Fibroblast of villous mesenchyme (primary cell): ENCODE measurements around the gene ZNF407. TPM values are rescaled to one million over a fixed set of nuclear protein-coding genes. Genes with fewer than 3 reads are reported as not detected.
"Not testable (repeated sequence)": the region's sequence is repeated elsewhere in the genome, so short reads cannot be mapped to it uniquely, and the experiment has no call there.

Source experiments
- DNase-seq: peaks from one replicate; pipeline ENCODE4 v3.0.0-alpha.2; 2010; ENCODE audit warnings: low read depth
- H3K4me3 ChIP-seq: 2 replicates; pipeline ENCODE4 v1.5.1; 2011; ENCODE audit warnings: low read depth, mild to moderate bottlenecking, low read length
- total RNA-seq: library from RNA; depleted of rRNA; stranded (reverse); fragments of >200 nt; gene quantifications from 2 replicates; pipeline ENCODE4 v1.2.3, GENCODE V29; 2012
- TF ChIP-seq, protein P1 (sequence below): IDR thresholded peaks from 2 replicates; pipeline ENCODE4 v1.5.1; 2012; ENCODE audit warnings: low read depth, mild to moderate bottlenecking, low read length; ENCODE audit not compliant: insufficient read depth

Gene ZNF407
- total RNA-seq, 1 donor = 22.0 TPM

GRCh38 chr18:75075016-75075305 is 477.3 kb downstream of the ZNF407 start:
- TF ChIP-seq, protein P1, sequence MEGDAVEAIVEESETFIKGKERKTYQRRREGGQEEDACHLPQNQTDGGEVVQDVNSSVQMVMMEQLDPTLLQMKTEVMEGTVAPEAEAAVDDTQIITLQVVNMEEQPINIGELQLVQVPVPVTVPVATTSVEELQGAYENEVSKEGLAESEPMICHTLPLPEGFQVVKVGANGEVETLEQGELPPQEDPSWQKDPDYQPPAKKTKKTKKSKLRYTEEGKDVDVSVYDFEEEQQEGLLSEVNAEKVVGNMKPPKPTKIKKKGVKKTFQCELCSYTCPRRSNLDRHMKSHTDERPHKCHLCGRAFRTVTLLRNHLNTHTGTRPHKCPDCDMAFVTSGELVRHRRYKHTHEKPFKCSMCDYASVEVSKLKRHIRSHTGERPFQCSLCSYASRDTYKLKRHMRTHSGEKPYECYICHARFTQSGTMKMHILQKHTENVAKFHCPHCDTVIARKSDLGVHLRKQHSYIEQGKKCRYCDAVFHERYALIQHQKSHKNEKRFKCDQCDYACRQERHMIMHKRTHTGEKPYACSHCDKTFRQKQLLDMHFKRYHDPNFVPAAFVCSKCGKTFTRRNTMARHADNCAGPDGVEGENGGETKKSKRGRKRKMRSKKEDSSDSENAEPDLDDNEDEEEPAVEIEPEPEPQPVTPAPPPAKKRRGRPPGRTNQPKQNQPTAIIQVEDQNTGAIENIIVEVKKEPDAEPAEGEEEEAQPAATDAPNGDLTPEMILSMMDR = no peak
- no peak overlapping the region for H3K4me3 ChIP-seq
- no peak for DNase-seq

DNA sequence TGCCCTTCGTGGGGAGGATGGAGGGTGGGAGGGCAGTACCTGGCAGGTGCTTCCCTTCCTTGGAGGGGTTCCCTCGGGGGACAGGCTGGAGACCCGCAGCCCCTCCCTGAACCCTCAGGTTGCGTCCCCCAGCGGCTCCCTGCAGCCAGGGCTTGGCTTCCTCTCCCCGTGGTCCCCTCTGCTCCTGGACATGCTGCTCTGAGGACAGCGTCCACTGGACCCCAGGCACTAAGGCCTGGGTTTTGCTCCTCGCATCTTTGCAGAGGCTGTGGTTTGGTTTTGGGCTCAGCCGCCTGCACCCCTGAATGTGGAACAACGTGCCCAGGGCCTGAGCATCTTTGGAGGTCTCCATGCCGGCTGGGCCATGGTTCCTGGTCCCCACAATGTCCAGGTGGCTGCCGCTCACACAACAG is 477.8 kb downstream of the ZNF407 start:
- no peak overlapping the region for H3K4me3 ChIP-seq
- no peak for DNase-seq
- TF ChIP-seq, protein P1 = no peak

GRCh38 chr18:75076286-75076685 is 478.6 kb downstream of the ZNF407 start:
- no peak for DNase-seq
- no peak overlapping the region for H3K4me3 ChIP-seq
- TF ChIP-seq, protein P1 = no peak

DNA sequence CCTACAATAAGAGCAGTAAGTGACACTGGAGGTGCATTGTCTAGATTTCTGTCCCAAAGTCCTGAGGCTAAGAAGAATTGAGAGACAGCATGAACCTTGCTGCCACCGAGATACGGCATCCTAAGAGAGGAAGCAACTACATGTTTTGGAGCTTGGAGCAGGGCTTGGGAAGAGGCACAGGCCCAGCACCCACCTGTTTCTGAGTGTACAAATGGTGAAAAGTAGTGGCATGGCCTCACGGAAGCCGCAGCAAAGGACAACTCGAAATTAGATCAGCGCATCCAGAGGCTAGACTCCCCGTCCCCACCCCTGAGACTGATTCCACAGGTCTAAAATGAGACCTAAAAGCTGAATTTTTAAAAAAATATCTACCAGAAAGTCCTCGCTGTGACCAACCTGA is 483.8 kb downstream of the ZNF407 start:
- DNase-seq = no peak
- TF ChIP-seq, protein P1 = no peak
- H3K4me3 ChIP-seq = no peak overlapping the region

DNA sequence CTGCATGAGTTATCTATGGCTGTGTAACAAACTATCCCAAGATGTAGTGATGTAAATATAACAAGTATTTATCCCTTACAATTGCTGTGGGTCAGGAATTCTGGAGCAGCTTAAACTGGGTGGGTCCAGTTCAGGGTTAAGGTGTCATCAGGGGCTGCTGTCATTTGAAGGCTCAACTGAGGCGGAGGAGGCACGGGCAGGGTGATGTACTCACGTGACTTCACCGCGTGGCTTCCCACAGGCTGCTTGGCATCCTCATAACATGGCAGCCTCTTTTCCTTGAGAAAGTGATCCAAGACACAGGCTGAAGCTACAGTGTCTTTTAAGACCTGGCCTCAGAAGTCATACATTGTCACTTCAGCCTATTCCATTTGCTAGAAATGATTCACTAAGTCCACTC is 485.5 kb downstream of the ZNF407 start:
- TF ChIP-seq, protein P1 = no peak
- H3K4me3 ChIP-seq = no peak overlapping the region
- DNase-seq = no peak

DNA sequence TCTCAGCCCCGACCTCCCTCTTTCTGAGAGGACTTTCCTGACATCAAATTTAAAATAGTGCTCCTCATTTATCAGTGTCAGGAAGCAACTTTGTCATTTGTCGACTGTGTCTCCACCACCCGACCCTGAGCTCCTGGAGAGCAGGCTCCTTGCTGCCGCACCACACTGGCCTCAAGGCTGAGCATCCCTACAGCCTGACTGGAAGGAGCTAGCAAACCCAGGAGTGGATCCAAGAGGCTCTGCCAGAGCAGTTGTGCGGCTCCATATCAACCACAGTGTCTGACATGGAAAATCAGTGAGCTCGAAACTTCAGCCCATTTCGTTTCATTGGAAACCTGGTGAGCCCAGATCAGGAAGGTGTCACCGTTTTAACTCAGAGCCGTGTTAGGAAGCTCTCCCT is 486.1 kb downstream of the ZNF407 start:
- no peak for DNase-seq
- no peak overlapping the region for H3K4me3 ChIP-seq
- TF ChIP-seq, protein P1 = no peak

DNA sequence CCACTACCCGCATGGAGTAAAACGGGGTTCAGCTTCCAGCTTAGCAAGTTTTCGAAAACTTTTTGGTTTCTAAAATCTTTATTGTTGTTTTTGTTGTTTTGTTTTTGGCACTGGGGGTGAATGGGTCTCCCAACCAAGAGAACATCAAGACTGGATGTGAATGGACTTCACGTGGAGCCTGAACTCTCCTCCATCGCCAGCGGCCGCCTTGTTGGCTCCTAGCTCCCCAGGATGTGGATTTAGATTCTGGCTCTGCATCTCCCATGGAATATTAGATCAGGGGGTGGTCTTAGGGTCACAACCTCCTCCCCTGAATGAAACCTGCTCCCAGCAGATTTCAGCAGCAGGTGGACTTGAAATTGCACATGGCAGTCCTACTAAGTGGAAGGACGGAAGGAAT is 488.0 kb downstream of the ZNF407 start:
- not testable (repeated sequence) for DNase-seq, H3K4me3 ChIP-seq
